CD4-positive, alpha-beta T cell treated with Interleukin-4 for 1 hour (primary cell): ENCODE results near the gene CDS2.

ENCODE experiments used
- DNase-seq, 2 donors: peaks; one replicate each; pipeline ENCODE4 v3.0.0-alpha.2; 2020 to 2022

CDS2 gene

GRCh38 chr20:5214826-5215225 is 88.0 kb downstream of the CDS2 start:
- no peak for DNase-seq

- DNase-seq: no peak
Measured at GRCh38 chr20:5215672-5216304, 89.0 kb downstream of the CDS2 start.

GRCh38 chr20:5216663-5217062 is 89.9 kb downstream of the CDS2 start:
- no peak for DNase-seq

GRCh38 chr20:5217616-5218015 is 90.8 kb downstream of the CDS2 start:
- DNase-seq: no peak

- no peak for DNase-seq
Measured at GRCh38 chr20:5220321-5221060, 93.7 kb downstream of the CDS2 start.

GRCh38 chr20:5221061-5221430 is 94.2 kb downstream of the CDS2 start:
- no peak for DNase-seq

- peak; percentile 54 to 56 for DNase-seq
Measured at GRCh38 chr20:5222919-5223634, 96.3 kb downstream of the CDS2 start.

GRCh38 chr20:5230544-5230943 is 103.7 kb downstream of the CDS2 start:
- DNase-seq: no peak

- DNase-seq: no peak
Measured at GRCh38 chr20:5234158-5234557, 107.3 kb downstream of the CDS2 start.

GRCh38 chr20:5234978-5235377 is 108.2 kb downstream of the CDS2 start:
- DNase-seq: no peak
